CMK (cell line): ENCODE measurements around the gene C12orf75.
"Not testable (repeated sequence)": the region's sequence is repeated elsewhere in the genome, so short reads cannot be mapped to it uniquely, and the experiment has no call there.

Experiments
- DNase-seq: peaks from one replicate; pipeline ENCODE4 v3.0.0-alpha.2; 2010; ENCODE audit warnings: low read depth

The C12orf75 gene

DNA sequence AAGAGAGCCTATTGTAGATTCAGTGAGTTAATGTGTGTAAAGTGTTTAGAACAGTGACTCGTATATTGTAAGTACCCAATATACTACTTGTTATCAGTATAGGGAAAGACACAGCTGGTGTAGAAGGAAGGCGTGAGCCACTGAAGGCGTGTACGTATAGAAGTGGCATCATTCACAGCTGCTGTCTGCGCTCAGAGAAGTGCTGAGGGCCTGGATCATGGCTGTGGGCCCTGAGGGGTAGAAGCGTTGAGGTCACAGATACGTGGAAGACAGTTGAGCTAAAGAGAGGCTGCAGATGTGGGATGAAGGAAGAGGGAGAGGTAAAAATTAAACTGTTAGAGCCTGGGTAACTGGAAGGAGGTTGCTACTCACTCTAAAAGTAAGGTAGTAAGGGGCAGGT is 5.9 kb downstream of the C12orf75 start:
- DNase-seq, result no peak

DNA sequence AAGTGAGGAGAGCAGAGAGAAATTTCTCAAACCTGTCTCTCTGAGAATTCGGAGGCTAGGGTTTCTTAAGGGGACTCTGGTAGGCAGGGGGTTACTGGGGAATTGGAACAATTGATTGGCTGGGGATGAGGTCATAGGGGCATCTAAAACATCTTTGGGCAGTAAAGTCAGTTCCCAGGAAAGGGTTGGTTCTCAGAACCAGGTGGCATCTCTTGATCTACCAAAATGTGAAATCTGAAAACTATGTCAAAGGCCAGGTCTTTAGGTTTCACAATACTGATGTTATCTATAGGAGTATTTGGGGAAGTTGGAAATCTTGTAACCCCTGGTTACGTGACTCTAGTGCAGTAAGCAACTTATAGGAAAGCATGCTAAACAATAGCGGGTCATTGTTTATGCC is 6.9 kb downstream of the C12orf75 start:
- no peak for DNase-seq

DNA sequence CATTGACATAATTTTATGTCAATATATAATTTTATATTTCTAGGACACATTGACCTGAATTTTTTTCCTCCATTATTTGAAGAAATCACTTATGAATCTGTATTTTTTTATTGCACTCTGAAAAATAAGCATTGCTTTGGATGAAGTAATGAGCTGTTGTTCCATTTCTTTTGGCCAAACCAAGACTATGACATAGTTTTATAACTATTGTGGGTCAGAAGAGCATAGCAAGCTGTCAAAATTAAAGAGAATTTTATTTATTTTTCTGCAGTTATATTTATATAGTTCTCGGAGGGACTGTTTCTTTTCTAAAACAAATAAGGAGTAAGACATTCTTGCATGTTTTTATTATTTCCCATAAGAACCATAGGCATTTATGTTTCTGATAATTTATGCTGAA is 8.5 kb downstream of the C12orf75 start:
- DNase-seq, result no peak

DNA sequence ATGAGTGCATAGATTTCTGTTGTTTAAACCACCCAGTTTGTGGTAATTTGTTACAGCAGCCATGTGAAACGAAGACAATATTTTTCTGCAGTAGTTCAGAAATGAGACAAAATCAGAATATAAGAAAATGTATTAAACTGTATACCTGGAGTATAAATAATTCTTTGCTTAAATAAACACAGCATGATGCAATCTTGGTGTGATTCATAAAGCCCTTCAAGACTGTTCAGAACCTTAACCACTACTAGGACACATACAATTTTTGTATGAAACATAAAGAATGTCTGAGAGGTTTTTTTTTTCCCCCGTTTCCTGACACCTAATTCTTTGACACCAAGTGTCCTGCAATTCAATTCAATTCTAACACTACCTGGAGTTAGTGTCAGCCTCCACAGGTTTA is 10.5 kb downstream of the C12orf75 start:
- no peak for DNase-seq

DNA sequence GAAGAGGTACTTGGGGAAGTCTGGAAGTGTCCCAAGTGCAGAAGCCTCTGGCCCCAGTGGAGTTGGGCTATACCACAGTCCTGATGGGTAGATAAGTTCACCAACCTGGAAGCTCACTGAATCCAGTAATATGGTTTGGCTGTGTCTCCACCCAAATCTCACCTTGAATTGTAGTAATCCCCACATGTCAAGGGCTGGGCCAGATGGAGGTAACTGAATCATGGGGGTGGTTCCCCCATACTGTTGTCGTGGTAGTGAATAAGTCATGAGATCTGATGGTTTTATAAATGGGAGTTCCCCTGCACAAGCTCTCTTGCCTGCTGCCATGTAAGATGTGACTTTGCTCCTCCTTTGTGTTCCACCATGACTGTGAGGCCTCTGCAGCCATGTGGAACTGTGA is 11.1 kb downstream of the C12orf75 start:
- not testable (repeated sequence) for DNase-seq

DNA sequence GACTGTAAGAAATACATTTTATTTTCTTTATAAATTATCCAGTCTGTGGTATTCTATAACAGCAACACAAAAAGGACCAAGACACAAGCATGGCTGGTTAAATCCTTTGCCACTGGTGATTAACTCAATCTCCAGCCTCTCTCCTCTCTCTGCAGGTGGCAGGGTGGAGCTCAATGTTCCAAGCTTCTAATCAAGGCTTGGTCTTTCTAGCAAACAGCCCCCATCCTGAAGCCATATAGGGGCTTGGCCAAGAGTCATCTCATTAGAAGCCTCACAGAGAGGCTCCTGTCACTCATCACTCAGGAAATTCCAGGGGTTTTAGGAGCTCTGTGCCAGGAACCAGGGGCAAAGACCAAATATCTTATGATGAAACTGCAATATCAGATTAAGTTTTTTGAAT is 12.0 kb downstream of the C12orf75 start:
- DNase-seq, result no peak

DNA sequence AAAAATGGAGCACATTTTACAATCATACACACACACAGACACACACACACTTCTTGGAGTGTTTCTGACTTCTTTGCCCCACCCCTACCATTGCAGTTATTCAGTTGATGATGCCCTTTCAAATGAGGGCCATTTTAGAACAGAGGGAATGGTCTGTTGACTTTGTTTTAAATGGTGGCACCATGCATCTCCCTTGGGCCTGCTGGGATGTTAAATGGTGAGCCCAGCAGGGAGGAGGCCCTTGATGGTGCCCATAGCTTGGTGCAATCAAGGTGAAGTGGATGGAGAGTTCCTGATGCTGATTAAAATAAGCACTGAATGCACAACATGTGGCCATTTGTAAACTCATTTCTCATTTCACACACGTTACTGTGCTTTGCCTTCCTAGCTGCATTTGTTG is 13.3 kb downstream of the C12orf75 start:
- no peak for DNase-seq

DNA sequence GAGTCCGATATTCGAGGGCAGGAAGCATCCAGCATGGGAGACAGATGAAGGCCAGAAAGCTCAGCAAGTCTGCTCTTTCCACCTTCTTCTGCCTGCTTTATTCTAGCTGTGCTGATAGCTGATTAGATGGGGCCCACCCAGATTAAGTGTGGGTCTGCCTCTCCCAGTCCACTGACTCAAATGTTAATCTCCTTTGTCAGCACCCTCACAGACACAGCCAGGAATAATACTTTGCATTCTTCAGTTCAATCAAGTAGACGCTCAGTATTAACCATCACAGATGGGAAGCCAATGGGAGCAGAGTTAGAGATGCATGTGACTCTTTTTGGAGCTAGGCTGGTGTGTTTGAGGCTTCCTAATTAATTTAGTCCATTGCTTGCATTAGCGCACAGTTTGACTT is 17.0 kb downstream of the C12orf75 start:
- DNase-seq, result no peak

DNA sequence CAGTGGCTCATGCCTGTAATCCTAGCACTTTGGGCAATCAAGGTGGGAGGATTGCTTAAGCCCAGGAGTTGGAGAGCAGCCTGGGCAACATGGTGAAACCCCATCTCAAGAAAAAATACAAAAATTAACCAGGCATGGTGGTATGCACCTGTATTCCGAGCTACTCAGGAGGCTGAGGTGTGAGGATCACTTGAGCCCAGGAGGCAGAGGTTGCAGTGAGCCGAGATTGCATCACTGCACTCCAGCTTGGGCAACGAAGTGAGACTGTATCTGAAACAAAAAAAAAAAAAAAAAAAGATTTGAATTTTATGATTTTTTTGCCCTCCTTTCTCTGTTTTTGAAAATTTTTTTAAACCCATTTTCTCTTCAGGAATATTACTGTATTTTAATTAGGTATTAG is 17.7 kb downstream of the C12orf75 start:
- no peak for DNase-seq

DNA sequence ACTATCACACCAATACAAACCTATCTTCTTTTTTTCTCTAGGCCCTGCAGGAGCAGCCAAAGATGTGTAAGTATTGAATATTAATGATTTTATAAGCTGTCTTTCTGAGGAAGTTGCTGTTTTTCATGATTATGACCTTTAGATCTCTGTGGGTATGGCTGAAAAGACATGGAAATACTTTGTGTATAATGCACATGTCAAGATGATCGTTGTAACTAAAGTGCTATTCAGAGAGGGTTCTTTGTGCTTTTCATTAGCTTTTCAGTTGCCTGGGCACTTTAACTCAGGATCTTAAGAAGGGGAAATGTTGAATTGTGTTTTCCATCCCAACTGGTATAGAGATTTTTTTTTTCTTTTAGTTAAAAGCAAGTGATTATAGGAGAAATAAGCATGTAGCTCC is 18.1 kb downstream of the C12orf75 start:
- no peak for DNase-seq

DNA sequence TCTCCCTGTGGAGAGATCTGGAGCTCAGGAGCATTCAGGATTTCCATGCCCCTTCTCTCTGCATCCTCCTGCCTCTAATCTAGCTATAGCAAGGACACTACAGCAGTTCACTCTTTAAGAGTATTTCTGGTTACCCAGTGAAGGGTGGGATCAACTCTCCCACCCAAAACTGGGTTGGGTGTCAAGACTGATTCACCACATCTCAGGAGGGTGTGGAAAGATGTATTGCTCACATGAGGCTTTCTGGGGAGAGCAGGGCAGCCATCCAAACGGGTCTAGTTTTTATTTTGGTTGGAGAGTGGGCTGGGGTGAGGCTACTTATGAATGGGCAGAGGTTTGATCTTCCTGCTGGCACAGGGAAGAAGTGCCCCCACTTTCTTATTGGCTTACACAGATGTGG is 18.6 kb downstream of the C12orf75 start:
- DNase-seq, result no peak

DNA sequence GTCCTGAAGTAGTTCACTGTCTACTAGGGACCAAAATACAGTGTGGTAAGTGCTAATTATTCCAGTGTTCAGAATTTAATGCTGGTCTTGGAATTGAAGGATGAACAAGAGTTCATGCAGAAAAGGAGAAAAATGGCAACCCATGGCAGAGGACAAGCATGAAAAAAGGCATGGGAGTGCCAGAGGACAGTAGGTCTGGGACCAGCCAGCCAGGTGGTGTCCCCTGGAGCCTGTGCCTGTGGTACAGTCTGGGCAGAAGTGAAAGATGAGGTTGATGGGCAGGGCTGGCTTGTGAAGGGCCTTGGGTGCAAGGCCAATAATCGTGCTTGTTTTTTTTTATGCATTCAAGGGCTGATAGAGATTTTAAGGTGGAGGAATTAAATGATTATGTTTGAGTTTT is 21.0 kb downstream of the C12orf75 start:
- no peak for DNase-seq

DNA sequence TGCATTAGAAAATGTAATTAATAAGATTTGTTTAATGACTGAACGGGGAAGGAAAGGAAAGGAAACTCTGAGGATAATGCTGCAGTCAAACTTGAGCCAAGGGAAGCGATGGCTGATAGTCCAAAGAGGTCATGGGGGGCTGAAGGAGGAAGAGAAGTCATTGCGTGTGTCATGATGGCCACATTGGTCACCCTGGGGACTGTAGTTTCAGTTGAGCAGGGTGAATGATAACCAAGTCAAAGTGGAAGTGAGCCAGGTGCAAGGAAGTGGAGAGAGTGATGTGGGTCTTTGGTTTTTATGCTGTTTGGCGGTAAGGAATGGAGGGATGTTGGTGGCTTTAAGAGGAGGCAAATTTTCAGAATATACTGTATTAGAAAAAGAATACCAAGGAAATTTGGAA is 21.6 kb downstream of the C12orf75 start:
- DNase-seq, result no peak

DNA sequence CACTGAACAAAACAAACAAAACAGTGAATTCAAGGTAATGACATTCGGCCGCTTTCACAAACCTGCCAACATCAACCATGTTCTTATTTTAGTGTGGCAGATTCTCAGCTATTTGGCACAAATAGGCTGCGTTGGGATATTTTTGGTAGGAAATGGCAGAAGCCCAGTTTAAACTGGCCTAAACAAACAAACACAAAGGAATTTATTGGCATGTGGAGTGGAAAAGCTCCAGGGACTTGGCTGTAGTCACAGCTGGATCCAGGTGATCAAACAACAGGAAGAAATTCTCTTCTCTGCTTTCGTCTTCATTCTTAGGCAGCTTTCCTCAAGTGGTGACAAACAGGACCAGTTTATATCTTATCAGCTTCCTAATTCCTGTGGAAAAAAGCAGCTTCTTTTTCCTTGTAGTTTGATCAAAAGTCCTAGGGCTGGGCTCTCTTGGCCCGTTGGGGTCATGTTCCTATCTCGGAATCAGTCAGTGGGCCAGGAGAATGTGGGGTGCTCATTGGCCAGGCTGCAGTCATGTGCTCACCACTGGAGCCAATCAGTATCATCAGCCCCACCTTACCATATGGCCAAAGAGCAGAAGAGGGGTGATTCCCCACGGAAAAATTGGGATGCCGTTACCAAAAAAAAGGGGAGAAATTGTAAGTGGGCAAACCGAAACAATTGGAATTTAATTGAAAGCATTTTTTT is 22.6 kb downstream of the C12orf75 start:
- no peak for DNase-seq

DNA sequence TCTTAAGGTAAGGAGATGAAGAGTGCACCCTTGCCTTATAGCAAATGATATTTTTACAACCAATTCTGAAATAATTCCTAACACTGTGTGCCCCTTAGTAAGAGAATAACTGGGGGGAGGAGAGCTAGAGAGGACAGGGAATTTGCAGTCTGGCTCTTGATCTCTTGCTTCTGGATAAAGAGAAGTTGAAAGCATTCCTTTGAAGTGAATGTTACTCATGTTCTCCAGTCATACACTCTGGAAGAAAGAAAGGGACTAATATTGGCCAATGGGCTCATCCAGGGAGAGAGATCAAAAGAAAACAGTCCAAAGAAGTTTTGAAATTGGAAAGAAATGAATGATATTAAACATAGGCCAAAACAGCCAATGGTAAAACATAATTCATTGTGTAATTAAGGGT is 25.3 kb downstream of the C12orf75 start:
- DNase-seq, result no peak

DNA sequence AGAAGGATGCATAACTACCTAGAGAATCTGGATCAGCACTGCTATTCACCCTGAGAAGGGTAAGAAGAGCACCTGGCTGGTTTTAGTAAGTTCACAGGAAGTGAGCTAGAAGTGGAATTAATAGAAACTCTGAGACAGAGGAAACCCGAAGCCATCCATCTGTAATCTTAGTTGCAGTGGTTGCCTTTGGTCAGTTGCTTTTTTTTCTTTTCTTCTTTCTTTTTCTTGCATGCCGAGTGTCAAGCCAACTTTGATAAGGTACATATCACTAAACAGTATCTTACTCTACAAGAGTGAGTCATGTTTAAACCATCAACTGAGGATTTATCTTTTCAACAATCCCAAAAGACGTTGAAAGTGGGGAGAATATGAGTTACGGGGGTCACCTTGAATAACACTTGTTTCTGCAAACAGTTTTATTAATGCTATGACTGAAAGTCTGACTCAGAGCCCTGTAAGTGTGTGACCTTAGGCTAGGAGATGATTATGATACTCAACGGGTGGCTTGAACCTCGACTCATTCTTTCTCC is 26.7 kb downstream of the C12orf75 start:
- no peak for DNase-seq

DNA sequence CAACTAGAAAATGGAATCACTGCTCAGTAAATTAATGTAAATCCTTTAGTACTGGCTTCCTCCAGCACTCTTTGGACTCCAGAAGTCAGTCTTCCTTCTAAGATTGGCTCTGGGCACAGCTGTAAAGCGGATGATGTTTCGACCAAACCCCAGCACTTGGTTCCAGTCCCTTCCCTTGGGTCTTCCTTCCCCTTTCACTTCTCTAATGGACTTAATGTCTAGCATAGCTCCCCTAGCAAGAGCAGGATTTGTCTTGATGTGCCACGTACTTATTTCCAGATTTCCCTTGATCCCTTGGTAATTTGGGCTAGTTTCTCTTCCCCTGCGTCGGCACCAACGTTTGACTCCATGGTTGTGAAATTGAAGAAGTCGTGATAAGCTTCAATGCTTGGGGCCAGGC is 28.3 kb downstream of the C12orf75 start:
- no peak for DNase-seq

DNA sequence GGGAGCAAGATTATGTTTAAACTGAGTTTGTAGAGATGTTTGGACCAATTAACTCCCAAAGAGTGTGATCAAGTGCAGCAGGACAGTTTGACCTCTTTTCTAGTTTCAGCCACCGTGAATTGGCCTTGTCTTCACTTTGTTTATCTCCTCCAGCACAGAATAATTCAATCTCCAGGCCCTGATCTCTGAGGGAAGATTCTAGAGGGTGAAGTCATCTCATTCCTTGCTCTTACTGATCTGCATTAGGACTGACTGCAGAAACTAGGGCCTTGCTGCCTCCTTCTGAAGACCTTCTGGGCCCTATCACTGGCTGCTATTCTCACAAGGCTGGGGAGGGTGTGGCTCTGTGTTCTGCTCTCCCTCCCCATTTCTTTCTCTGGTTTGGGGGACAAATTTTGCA is 29.4 kb downstream of the C12orf75 start:
- no peak for DNase-seq

DNA sequence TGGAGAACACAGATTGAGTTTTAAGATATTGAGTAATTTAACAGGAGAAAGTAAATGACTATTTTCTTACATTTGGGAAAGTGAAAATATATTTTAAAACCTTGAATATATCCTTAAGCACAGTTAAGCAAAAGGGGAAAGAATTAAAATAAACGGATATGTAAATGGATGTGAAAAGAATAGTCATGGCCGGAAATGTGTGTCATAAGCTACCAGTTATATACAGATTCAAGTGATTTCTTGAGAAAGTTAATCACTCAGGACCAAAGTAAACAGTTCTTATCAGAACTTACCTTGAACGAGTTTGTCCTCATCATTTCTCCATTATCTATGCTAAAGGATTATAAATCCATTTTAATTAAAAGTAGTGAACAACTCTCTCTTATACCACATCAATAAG is 33.4 kb downstream of the C12orf75 start:
- DNase-seq, result no peak

DNA sequence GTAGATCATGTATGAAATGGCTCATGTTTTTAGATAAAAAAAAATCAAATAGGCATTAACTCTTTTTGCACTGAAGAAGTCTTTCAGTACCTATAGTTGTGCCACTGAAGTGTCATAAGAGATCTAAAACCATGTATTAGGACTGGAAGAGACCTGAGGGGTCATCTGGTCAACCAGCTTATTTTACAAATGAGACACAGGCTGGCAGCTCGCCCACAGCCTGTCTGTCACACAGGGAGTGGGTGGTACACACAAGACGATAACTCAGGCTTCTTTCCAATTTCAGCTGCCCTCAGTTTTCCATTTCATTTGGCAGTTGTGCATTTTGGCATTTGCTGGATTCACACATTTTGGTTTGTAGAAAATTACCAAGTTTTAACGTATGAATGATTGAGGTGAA is 34.7 kb downstream of the C12orf75 start:
- DNase-seq, result no peak

DNA sequence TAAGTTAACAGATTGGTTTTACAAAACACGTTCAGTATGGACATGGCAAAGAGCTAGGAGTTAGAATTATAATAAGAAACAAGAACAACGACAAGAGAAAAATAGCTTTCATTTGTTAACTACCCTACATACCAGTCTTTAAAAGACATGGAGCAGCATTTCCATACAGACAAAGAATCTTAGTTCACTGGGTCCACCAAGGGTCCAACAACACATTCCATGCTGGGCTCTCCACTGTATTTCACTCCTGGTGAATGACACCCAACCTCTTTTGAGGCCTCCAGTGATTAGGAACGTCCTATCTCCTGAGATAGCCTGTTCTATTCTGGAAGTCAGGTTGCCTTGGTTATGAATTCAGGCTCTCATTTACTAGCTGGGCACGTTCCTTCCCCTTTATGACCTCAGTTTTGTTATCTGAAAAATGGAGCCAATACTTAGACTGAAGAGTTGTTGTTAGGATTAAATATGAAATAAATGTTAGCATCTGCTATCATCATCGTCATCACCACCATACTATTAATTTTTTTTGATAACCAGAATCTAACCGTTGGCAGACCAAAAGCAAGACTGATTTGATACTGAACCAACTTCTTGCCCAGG is 37.7 kb downstream of the C12orf75 start:
- DNase-seq, result no peak

DNA sequence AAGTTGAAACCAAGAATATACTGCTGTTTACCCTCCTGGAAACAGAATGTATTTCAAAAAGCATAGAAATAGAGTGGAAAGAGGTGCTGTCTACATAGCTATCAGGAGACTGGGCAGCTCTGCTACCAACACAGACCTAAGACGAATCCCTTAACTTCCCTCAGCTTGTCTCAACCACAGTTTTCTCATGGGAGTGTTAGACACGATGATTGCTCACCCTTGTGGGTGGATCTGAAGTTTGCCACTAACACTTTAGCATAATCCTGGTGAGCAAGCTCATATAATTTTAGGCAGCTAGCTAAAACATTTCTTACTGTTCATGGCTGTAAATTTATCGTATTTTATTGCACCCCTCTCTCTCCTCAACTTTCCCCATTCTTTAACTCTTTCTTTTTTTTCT is 38.5 kb downstream of the C12orf75 start:
- DNase-seq, result no peak

DNA sequence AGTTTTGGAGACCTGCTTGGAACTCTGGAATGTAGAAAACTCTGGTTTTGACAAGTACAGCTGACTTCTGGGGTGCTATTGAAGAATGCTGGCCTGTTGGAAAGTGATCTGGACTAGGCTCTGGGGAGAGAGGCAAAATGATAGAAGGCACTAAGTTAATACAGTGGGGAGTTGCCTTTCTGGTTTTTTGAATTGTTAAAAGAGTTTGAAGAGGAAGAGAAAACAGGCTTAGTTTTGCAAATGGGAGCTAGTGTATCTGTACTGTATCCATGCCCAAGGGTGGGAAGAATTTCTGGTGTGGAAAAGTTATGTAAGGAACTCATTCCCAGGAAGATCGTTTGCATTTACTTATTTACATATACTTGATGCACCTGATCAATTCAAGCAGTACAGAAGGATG is 43.8 kb downstream of the C12orf75 start:
- DNase-seq, result no peak

DNA sequence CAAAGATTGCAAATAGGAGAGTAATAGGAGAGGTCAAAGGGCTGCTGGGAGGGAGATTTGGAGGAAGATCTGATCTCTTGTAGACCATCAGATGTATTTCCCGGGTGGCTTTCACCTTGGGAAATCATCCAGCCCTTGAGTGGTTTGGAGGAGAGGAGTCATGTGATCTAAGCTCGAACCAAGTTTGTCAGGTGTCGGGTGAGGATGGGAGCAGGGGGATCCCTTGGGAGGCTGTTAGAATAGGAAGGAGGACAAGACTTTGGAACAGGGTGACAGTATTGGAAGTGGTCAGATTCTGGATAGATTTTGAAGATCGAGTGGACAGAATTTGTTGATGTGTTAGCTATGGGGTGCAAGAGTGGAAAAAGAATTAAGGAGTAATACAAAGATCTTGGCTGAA is 46.6 kb downstream of the C12orf75 start:
- no peak for DNase-seq
